Fibroblast of lung (primary cell): ENCODE measurements around the gene LY9.

Experiments used
- EZH2 ChIP-seq: IDR thresholded peaks from 2 replicates; pipeline ENCODE4 v1.5.1; 2012; ENCODE audit warnings: low read length, control low read depth, mild to moderate bottlenecking; ENCODE audit errors: missing control alignments
- TF ChIP-seq, protein P1 (sequence below), 2 donors: IDR thresholded peaks in 1 of 2; conservative IDR thresholded peaks in 1 of 2; 1 replicate in 1 of 2; 2 replicates in 1 of 2; pipeline ENCODE4 v1.5.1; 2011 to 2012; ENCODE audit warnings: low read length in 2 of 2, control low read depth in 1 of 2, inconsistent platforms in 1 of 2, low read depth in 1 of 2, mild to moderate bottlenecking in 1 of 2

GRCh38 chr1:160823296-160823695 is 27.3 kb downstream of the LY9 start:
- TF ChIP-seq, protein P1, sequence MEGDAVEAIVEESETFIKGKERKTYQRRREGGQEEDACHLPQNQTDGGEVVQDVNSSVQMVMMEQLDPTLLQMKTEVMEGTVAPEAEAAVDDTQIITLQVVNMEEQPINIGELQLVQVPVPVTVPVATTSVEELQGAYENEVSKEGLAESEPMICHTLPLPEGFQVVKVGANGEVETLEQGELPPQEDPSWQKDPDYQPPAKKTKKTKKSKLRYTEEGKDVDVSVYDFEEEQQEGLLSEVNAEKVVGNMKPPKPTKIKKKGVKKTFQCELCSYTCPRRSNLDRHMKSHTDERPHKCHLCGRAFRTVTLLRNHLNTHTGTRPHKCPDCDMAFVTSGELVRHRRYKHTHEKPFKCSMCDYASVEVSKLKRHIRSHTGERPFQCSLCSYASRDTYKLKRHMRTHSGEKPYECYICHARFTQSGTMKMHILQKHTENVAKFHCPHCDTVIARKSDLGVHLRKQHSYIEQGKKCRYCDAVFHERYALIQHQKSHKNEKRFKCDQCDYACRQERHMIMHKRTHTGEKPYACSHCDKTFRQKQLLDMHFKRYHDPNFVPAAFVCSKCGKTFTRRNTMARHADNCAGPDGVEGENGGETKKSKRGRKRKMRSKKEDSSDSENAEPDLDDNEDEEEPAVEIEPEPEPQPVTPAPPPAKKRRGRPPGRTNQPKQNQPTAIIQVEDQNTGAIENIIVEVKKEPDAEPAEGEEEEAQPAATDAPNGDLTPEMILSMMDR (conservative IDR thresholded peaks at IDR 0.05 in 1 of 2, IDR thresholded peaks at IDR 0.05 in 1 of 2; ENCODE audit: low read depth in 1 of 2, low read length in 2 of 2), result no peak
- TF ChIP-seq EZH2, result no peak
